Omental fat pad (tissue), 4 donors: Measurements from ENCODE around the gene TMEM120B. TPM values are rescaled to one million over a fixed set of nuclear protein-coding genes. Genes with fewer than 3 reads are reported as not detected.

ENCODE experiments used
- ATAC-seq: fragments of 150-250 bp; one replicate; pipeline ENCODE4 v1.9.1; 2016; ENCODE audit warnings: mild to moderate bottlenecking, moderate library complexity; ENCODE audit not compliant: low FRiP score
- DNase-seq: peaks from one replicate; pipeline ENCODE4 v3.0.0-alpha.2; 2019; ENCODE audit warnings: low spot score
- total RNA-seq, 4 donors: library from RNA; depleted of rRNA; stranded (reverse); fragments of >200 nt; gene quantifications; one replicate each; pipeline ENCODE4 v1.1.0, GENCODE V29; 2016
- TF ChIP-seq, protein P1 (sequence below), 3 donors: fragments of 450-650 bp; IDR thresholded peaks; one replicate each; pipeline ENCODE4 v1.5.1; 2016 to 2017; ENCODE audit warnings: antibody characterized with exemption in 3 of 3, mild to moderate bottlenecking in 3 of 3, moderate library complexity in 2 of 3

The TMEM120B gene
- total RNA-seq, 4 donors from 2014 or later = 4.9 to 10.7 (median 5.7) TPM

DNA sequence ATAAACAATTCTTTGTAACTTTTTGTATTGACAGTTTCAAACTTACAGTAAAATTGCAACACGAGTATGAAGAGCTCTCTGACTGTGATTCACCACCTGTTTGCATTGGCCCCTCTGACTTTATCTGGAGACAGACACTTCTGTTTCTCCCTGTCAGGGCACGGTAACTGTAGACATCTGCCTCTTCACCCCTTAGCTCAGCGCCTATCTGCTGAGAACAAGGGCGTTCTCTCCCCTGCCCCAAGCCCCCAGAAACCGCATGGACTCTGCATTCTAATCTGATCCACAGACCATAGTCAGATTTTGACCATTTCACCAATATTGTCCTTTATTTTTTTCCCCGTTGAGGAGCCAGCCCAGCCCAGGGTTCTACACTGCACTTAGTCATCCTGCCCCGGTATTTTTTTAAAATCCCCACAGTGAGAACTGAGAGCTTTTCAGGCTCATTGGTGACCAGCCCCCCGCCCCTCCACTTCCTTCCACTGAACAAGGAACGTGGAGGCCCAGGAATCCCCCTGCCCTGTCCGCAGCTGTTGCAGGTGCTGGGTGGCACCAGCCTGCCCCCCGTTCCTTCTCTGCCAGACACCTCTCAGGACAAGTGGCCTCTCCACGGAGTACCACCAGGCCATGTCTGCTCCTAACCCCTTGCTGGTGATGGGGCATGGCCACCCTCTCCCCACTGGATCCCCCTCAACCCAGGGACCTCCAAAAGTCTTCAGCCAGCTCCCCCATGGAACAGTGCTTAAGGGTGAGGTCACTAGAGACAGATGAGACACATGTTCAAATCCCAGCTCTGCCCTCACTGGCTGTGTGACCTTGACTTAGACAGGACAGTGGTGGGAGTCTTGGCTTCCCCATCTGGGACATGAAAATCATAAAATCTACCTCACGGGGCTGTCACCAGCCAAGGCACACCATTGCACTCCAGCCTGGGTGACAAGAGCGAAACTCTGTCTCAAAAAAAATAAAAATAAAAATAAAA is 69.7 kb downstream of the TMEM120B start:
- TF ChIP-seq, protein P1, sequence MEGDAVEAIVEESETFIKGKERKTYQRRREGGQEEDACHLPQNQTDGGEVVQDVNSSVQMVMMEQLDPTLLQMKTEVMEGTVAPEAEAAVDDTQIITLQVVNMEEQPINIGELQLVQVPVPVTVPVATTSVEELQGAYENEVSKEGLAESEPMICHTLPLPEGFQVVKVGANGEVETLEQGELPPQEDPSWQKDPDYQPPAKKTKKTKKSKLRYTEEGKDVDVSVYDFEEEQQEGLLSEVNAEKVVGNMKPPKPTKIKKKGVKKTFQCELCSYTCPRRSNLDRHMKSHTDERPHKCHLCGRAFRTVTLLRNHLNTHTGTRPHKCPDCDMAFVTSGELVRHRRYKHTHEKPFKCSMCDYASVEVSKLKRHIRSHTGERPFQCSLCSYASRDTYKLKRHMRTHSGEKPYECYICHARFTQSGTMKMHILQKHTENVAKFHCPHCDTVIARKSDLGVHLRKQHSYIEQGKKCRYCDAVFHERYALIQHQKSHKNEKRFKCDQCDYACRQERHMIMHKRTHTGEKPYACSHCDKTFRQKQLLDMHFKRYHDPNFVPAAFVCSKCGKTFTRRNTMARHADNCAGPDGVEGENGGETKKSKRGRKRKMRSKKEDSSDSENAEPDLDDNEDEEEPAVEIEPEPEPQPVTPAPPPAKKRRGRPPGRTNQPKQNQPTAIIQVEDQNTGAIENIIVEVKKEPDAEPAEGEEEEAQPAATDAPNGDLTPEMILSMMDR (IDR thresholded peaks at IDR 0.05) = no peak
- DNase-seq (no peak), ATAC-seq (peak; percentile 41)

DNA sequence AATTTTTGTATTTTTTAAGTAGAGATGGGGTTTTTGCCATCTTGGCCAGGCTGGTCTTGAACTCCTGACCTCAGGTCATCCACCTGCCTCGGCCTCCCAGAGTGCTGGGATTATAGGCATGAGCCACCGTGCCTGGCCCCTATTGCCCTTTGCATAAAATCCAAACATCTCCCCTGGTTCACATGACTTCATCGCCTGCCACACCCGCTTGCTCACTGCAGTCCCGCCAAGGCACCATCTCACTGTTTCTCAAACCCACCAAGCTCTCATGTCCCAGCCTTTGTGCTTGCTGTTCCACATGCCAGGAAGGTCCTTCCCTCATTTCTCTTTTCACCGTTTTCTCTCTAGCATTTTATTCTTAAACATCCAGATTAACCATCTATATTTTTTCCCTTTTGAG is 71.2 kb downstream of the TMEM120B start:
- ATAC-seq (no peak), DNase-seq (no peak)
- TF ChIP-seq, protein P1 (IDR thresholded peaks at IDR 0.05) = no peak

DNA sequence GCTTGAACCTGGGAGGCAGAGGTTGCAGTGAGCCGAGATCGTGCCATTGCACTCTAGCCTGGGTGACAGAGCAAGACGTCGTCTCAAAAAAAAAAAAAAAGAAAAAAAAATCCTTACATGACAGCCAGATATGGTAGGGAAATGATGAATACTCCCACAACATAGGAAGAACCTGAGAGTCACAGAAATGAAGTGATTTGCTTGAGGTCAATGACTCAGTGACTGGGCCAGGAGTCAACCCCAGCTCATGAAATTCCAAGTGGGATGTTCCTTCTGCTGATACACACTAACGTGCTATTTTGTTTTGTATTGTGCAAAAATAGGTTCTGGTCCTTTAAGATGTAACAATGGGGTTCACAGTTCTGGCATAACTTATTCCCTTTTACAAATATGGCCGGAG is 71.9 kb downstream of the TMEM120B start:
- TF ChIP-seq, protein P1 (IDR thresholded peaks at IDR 0.05) = no peak
- ATAC-seq (peak; percentile 61), DNase-seq (no peak)

DNA sequence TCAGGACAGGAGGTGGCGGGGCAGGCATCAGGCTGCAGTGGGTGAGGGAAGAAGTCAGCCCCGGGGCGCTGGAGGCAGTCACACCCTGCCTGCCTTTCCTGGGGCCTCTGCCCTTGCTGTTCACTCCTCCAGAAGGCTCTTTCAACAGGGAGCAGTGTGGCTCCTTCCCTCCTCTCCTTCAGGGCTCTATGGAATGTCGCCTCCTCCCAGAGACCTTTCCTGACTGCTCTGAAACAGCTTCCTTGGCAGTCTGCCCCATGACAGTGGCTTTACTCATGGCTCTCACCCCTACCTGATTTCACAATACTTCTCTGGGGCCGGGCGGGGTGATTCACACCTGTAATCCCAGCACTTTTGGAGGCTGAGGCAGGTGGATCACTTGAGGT is 73.9 kb downstream of the TMEM120B start:
- TF ChIP-seq, protein P1 (IDR thresholded peaks at IDR 0.05) = no peak
- DNase-seq (no peak), ATAC-seq (peak; percentile 48)

DNA sequence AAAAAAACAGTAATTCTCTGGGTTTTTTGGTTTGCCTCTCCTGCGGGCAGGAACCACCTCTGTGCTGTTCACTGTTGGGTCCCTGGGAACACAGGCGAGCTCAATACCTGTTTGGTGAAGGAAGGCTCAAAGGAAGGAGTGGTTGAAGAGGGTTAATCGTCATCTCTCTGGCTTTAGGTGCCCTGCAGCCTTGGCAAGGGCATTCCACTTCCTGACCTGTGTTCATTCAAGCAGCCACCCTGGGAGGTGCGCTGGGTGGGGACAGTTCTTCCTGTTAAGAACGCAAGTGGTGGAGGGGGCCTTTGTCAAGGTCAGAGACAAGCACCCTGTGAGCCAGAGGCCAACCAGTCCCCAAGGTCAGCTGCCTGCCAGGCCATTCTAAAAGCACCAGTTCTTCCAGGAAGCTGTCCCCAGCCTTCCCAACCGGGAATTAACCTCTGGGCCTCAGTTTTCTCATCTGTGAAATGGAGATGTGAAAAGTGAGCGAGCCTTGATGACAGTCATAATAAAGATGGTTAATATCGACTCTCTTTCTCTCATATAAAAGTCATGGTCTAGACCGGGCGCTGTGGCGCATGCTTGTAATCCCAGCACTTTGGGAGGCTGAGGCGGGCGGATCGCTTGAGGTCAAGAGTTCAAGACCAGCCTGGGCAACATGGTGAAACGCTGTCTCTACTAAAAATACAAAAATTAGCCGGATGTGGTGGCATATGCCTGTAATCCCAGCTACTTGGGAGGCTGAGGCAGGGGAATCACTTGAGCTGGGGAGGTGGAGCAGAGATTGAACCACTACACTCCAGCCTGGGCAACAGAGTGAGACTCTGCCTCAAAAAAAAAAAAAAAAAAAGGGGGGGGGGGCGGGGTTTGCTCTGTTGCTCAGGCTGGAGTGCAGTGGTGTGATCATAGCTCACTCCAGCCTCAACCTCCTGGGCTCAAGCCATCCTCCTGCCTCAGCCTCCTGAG is 74.8 kb downstream of the TMEM120B start:
- TF ChIP-seq, protein P1 (IDR thresholded peaks at IDR 0.05) = no peak
- DNase-seq = no peak
- ATAC-seq = no peak

DNA sequence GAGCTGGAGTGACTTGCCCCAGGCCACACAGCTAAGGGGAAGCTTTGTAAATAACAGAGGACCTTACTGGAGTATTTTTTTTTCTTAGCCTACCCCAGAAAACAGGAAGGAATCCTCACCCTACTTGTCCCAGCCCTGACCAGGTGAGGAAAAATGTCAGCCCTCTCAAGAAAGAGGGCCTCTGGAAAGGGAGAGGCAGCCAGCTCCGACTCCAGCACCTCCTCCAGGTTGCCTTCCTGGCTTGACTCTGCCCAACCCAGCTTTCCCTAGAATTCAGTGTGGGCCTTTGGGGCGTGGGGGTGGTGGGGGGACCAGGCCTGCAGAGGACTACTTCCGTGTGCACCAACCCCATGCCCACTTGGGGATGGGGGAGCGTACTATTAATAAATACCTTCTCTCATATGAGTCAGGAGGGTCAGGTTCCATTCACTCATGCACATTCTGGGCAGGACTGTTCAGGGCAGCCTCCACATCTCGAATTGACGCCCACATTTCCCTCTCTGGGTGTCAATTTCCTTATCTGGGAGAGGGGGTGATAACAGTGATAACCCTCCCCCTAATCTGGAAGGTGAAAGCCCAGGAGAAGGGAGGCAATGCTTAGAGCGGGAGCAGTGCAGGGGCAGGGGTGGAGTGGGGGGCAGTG is 75.7 kb downstream of the TMEM120B start:
- TF ChIP-seq, protein P1 (IDR thresholded peaks at IDR 0.05) = no peak
- no peak for DNase-seq
- no peak for ATAC-seq
